GM19463 (cell line): ENCODE data around the gene TMOD4.
A peak's percentile ranks its signal among the peaks of the same experiment; 100 is the strongest.

Experiments
- ATAC-seq: cut with Tn5 transposase; IDR thresholded peaks from one replicate; pipeline ENCODE4 v1.9.1; 2021; ENCODE audit warnings: mild to moderate bottlenecking, moderate library complexity; ENCODE audit not compliant: unreplicated experiment

Gene TMOD4

DNA sequence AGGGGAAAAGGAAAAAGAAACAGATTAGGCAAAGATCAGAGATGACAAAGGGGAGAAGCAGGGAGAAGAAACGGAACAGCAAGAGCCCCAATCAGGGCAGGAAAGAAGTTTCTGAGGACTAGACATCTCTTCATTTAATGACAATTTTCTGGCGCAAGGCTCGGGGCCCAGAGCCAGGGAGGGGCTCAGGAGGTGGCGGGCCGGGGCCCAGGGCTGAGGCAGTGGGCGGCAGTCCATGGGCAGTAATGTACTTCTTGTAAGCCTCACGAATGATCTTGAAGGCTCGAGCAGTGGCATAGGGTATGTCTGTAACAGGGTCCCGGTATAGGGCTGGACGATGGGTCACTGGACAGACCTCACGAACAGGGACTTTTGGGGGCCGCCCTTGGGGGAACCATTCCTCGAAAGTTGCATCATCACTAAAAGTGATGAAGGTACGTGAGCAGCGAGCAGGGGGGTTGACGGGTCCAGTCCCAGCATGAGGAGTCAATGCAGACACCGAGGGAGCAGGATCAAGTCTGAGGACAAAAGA lies 799 bp upstream of the TMOD4 start:
- no peak for ATAC-seq

DNA sequence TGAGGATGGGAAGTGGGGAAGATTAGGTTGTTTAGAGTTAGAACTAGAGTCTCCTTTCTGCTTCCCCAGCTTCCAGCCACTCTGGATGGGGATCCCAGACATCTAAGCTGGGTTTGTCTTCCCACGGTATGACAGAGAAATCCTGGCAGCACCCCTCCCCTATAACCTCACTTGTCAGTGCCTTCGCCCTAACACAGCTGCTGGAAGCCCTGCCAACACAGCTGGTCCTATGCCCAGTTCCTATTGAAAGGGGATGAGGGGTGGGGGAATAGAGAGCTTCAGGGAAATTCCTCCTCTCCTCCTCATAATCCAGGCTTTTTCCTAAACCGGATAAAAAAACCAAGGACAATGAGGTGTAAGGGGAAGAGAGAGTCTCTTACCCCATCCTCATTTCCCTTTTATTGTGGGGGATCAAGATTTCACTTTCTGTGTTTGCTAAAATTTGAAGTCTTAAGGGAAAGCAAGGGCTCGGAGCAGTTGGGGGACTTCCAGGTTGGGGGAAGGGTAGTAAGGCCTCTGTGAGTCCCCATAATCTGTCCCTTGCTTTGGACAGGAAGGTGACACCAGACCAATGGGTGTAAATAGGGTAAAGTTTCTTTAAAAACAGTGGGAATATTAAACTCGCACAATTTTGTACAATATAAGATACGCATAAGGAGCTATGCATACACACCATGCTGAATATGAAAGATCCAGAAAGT lies 590 bp downstream of the TMOD4 start:
- ATAC-seq, result no peak

DNA sequence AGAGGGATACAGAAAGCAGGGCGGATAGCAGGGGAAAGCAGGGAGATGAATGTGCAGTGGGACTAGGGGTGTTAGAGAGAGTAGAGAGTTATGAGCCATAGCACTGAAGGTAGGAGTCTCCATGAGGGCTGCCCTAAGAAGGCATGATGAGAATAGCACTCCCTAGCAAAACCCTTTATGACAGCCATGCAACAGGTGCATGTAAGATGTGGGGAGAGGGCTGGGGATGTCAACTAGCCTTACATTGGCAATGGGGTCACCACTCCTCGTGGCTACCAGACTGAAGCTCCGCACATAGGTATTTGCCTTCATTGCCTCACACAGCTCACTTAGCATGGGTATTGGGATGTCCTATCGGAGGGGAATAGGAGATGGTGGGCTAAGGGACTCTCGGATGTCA lies 4.6 kb downstream of the TMOD4 start:
- no peak for ATAC-seq

DNA sequence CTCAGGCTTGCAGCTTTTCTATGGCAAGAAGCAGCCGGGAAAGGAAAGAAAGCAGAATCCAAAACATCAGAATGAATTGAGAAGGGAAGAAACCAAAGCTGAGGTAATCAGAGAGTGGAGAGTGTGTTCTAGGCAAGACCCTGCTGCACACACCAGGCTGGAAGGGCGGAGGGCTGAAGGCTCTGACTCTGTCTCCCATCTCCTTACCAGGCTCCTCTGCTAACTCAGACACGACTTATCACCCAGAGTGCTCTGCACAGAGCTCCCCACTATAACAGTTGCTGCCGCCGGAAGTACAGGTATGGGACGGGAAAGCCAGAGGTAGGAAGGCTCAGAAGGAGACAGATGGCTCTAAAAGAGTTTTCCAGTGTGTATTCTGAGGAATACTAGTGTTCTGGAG lies 8.7 kb downstream of the TMOD4 start:
- no peak for ATAC-seq

DNA sequence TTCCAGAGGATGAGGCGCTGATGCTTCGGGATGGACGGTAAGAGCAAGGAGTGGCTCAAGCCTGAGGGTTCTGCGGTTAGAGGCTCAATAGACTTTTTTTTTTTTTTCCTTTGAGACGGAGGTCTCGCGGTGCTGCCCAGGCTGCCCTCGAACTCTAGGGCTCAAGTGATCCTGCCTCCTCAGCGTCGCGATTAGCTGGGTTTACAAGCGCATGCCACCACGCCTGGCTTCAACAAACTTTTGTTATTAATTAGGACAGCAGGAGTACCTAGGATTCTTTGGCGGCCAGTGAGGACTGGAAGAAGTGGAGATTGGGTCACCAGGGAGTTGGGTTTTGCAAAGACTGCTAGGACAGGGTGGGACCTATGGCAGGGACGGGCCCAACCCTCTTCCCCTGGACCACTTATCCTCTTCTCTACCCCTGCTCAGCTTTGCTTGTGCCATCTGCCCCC lies 9.2 kb downstream of the TMOD4 start:
- ATAC-seq, result no peak

DNA sequence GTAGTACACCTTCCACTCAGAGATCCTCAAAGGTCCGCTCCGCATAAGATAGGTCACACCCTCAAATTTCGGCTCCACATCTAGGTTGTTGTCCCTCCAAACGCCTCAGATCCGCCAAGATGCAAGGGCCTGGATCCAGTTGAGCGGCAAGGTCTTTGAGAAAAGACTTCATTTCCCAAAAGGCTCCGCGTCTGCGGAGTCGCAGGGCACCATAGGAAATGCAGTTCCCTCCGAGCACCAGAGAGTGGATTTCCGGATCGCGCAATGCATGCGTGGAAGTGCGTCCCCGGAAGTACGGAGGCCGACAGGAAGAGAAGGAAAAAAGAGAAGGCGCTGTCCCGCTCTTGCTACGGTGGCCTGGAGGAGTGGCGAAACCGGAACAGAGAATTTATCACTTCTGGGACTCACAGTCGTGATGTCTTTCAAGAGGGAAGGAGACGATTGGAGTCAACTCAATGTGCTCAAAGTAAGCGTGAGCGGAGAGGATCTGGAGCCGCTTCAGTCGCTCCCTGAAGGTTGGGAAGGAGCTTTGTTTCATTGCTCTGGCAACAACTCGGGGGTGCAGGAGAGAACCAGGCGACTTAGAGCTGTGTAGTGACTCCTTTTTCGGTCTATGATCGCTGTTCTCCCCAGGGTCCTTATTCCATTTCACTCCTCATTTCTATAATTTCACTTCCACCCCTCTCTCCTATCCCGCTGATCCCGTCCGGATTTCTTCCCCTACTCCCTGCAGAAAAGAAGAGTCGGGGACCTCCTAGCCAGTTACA lies 9.9 kb downstream of the TMOD4 start, which contains the start of the genes LYSMD1 and SCNM1:
Gene LYSMD1, minus strand, starts transcription at position 165 of the 767 bp plus-strand sequence. CDS start 644 bp downstream, outside the sequence.
Gene SCNM1, plus strand, starts transcription at position 407 of the 767 bp plus-strand sequence. Its CDS starts 9 bp downstream, at position 416.
- peak; percentile 93 for ATAC-seq

DNA sequence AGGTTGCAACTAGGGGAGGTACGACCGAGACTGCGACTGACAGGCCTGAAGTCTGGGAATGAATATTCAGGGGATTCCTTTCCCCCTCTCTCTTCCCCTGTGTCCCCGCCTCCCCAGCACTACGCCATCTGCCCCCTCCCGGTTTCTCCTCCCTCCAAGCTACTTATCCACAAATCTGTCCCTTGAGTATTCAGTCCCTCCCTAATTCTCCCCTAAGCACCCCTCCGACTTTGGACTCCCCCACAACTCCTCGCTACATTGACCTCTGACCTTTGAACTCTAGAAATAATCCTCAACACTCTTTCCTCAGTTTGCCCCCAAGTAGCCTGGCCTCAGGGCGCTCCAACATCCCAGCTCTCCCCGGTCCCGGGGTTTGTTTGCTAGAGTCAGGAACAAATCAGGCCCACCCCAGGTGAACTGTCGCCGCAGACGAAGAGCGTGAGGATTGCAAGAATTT lies 10.5 kb downstream of the TMOD4 start:
- no peak for ATAC-seq

DNA sequence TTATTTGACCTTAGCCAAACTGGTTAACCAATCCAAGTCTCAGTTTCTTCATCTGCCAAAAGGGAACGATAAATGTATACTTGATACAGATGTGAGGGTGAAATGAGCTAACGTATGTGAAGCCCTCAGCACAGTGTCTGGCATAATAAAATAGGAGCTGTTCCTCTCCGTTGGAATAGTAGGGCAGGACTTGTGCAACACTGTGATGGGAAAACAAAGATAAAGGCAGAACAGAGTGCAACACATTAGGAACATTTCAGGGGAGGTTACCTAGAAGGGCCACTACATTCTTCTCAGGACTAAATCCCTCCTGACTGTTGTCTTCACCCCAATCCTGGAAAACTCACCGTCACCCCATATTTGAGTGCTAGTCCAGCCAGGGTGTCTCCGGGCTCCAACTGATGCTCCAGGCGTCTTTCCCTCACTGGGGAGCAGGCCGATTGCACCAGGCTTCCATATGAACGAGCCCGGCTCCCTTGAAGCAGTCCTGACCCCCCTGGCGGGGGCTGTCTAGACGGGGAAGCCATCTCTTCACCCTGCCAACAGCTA lies 11.0 kb downstream of the TMOD4 start:
- ATAC-seq, result no peak

DNA sequence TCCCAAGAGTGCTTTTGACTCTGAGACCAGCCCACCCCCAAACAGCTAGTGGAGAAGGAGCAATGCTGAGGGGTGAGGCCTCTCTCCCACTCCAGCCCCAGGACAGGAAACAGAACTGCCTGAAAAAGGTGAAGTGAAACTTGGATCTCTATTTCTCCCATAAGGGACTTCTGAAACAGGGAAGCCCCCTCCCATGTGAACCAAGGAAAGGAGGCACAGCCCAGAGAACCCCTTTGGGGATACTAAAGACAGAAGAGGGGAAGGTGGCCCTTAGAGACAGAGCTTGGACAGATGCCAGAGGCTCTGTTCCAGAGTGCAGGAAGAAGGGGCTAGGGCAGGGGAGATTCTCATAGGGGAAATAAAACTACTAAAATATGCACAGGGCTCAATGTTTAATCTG lies 16.4 kb downstream of the TMOD4 start:
- no peak for ATAC-seq

DNA sequence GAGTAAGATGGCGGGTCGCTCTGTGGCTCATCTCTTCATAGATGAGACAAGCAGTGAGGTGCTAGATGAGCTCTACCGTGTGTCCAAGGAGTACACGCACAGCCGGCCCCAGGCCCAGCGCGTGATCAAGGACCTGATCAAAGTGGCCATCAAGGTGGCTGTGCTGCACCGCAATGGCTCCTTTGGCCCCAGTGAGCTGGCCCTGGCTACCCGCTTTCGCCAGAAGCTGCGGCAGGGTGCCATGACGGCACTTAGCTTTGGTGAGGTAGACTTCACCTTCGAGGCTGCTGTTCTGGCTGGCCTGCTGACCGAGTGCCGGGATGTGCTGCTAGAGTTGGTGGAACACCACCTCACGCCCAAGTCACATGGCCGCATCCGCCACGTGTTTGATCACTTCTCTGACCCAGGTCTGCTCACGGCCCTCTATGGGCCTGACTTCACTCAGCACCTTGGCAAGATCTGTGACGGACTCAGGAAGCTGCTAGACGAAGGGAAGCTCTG lies 17.0 kb downstream of the TMOD4 start:
- no peak for ATAC-seq

DNA sequence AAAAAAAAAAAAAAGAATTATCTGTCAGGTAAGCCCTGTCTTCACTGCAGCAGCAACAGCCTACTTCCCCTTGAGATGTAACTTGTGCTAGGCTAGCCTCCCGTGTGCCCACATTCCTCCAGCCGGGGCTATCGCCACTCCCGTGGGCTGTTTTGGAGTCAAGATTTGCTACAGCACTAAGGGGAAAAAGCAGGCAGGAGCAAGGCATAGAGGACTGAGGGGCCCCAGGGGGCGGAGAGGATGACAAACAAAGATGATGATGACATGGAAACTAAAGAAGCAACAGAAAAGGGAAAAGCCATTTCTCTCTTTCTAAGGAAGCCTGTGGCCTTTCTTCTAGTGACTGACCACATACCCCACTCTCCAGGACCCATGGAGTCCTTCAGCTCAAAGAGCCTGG lies 17.5 kb downstream of the TMOD4 start:
- ATAC-seq, result no peak

DNA sequence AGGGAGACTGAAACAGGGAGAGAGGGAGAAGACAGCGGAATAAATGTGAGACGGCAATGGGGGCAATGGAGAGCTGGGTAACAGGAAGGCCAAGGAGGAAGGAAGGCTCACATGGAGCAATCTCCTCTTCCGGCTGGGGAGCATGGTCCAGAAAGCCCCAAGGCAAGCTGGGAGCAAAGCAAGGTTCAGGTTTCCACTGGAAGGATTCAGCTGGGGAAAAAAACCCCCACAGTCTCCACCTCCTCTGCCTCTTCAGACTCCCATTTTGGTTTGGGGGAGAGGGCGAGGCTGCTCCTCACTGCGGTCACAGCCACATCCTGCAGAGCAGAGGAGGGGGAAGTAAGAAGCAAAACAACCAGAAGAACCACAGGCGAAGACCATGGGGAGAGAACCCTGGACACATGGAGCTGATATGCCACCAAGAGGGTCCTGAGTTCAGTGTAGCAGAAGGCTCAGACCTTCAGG lies 18.7 kb downstream of the TMOD4 start:
- peak; percentile 37 for ATAC-seq

DNA sequence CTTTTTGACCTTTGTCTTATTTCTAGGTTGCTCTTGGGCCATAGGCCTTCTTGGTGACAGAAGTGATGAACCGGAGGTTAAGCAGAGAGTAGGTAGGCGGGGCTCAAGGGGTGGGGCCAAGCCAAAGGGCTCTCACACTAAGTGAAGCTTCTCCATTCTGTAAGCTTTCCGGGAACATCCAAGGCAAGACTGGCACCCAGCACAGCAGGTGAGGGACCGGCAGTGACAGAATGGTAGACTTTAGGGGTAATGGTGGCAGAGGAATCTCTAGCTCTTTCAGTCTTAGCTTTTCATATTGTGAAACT lies 19.3 kb downstream of the TMOD4 start, which contains the start of gene TNFAIP8L2:
Gene TNFAIP8L2, plus strand, starts transcription at position 135 of the 305 bp plus-strand sequence. CDS start 2,049 bp downstream, outside the sequence.
- ATAC-seq, result peak; percentile 76

DNA sequence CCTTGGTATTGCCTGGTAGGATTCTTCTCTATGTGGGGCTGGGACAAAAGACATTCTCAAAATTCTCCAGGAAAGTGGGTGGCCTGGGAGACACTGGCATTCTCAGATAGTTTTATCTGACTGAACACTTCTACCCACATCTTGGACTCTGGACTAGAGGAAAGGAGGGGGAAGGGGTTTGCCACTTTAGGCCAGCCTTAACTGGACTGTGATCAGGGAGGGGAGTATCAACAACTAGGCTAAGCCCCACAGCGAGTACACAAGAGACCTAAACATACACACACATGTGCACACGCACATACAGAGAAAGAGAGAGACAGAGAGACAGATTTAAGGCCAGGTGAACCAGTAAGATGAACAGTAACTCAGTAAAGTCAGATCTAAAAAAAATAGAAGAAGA lies 28.1 kb downstream of the TMOD4 start:
- no peak for ATAC-seq

DNA sequence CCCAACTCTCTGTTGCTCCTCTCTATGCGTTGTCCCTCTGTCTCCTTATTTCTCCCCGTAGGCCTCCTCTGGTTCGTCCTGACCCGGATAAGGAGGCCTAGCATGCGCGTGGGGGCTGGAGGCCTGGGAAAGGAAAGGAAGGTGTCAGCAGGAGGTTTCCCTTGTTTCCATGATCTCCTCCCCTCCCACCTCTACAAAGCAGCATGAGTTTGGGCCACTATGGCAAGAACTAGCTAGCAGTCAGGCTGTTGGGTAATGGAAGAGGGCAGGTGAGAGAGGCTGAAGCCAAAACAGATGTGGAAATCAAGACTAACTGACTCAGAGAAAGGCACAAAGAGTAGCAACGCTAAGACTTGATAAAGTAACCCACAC lies 28.7 kb downstream of the TMOD4 start:
- no peak for ATAC-seq

DNA sequence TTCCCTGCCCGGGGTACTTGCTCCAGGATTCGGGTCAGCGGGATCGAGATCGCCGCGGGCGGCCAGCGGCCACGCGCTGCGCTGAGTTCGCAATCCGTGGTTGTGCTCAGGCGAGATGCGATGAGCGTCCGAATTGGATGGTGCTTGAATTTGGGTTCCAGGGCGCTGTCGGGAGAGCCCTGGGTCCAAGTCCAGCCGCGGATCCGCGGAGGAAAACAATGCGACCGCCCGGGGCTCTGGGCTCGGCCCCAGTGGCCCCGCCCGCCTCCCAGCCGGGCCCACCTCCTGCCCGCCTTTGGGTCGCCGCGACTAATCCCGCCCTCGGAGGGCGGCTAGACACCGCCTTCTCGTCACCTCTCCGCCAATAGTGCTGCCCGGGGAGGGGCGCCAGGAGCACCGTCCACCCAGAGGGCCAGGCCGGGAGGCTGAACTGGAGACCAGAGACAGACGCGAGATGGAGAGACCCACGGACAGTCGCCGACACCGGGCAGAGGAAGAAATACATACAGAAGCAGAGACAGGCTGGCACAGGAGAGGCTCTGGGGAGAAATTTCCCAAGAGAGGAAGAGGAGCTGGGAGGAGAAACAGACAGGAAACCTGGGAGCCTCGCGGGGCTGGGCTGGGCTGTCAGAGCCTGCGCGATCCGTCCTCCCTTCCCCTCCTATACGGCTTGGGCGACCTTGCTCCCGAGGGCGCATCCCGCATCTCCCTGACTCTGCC lies 29.2 kb downstream of the TMOD4 start, which contains the start of gene SEMA6C:
Gene SEMA6C, minus strand, starts transcription at position 220 of the 720 bp plus-strand sequence. CDS start 4,010 bp downstream, outside the sequence.
- peak; percentile 100 for ATAC-seq

DNA sequence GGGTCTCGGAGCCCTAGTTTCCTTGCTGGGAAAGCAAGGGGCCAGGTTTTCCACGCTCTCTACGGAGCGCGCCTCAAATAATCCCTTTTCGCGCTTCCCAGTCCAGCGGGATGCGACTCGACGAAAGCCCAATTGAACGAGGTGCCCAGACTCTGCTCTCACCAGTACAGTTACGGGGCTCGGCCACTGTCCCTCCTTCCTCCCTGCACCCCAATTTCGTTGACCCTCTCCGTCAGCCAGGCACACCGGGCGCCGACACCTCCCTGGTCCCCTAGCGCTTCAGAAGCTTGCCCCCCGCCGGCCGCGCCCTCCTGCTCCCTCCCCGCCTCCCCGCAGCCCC lies 29.7 kb downstream of the TMOD4 start:
- no peak for ATAC-seq

DNA sequence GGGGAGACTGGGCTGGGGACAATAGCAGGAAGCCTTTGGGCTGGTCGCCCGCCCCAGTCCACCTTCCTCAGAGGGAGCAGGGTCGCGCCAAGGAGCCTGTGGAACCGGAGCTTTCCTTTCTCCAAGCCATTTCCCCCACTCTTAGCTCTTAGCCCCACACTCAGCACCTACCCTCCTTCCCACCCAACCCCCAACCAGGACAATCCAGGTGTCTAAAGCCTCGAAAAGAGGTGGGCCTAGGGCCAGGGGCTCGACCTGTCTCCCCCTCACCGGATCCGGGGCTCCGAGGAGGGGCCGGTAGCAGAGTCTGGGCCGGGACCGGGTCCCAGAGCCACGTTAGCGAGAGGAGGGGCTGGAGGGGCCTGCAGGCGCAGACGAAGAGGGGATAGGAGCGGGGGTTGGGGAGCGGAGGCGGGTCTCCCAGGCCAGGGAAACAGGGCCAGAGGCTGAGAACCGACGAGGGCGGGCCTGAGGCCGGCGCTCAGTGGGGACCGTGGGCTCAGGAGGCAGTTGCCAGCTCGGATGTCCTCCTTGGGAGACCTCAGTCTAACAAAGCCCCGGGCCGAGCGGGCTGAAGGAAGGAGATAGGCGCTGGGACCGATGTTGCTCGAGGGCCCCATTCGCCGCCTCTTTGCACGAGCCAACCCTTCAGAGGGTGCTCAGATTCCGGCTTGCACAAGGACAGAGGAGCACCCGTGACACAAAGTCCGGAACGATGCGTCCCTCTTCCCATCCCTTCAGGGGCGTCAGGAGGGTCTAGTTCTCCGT lies 30.3 kb downstream of the TMOD4 start:
- no peak for ATAC-seq

DNA sequence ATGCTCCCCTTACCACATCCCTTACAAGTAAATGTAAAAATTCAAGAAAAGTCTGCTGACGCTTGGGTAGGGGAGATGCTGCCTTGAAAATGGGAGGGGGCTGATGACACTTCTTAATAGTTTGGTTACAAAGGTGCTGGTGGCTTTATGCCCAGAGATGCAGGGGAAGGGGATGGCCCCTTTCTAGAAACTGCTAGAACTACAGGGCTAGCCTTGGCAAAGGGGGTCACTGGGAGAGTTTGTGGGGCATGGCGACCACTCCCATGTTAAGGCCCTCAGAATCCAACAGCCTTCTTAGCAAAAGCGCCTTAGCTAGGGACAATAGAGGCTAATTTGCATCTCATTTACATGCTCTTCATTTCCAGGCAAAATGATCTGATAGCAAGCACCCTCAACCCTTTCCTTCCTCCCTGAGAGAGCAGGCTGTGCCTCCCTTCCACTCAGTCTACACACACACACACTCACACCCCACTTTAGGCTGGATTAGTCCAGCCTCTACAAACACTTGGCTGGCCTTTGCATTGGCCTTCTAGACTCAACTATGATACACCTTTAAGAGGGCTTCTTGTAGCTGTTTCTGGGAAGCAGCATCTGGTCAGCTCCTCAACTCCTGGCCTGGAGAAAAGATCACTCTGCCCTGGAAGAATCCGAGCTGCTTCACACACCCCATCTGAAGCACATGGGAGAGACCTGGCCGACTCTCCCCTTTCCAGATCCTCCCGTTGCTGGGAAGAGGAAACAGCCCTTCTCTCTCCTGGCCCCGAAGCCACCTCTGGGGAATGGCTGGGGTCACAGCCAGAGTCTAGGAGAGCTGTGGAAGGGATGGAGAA lies 31.1 kb downstream of the TMOD4 start:
- no peak for ATAC-seq
